ENCODE measurements around the gene MAP7D2. TPM values are rescaled to one million over a fixed set of nuclear protein-coding genes. Genes with fewer than 3 reads are reported as not detected.

The MAP7D2 gene
- total RNA-seq, 1 experiment from 2014 or later, result 0.15 TPM

- ChIA-PET CTCF (no interaction called here), POLR2A (no interaction called here), RAD21 (ENCODE audit: low non-redundant PET in 1 of 2, low total read pairs in 2 of 2, uncharacterized antibody in 2 of 2, unreplicated experiment in 2 of 2) (no interaction called here)
- no TSS peak for BruUV-seq (replicated peaks)
- H3K79me2 ChIP-seq (ENCODE audit: insufficient read depth, low read length), result peaks cover 20% of the 10 kb centered on the region
- H3K9me2 ChIP-seq (ENCODE audit: insufficient read depth), result no peaks in the 10 kb centered on the region
- intact Hi-C loops (cut with micrococcal nuclease), result no loop called here
- no peak overlapping the region for H3K4me2 ChIP-seq (ENCODE audit: low read length)
- no peaks in the 10 kb centered on the region for H3K27me3 ChIP-seq (ENCODE audit: insufficient read depth, low read length)
- H4K20me1 ChIP-seq (ENCODE audit: insufficient read depth), result peaks cover 1% of the 10 kb centered on the region; the same call in 1 of the 2 replicates
- ATAC-seq (no peak), DNase-seq (ENCODE audit: low read depth, low spot score) (no peak)
- H3K9ac ChIP-seq (ENCODE audit: low read length), result no peak overlapping the region
- peaks cover 5 to 14% of the 10 kb centered on the region in 2 experiments; a peak in 3 of 4 replicates for H3K4me1 ChIP-seq (ENCODE audit: control insufficient read depth in 1 of 2, insufficient read depth in 2 of 2, low read length in 2 of 2)
- H3K36me3 ChIP-seq (ENCODE audit: control insufficient read depth in 1 of 2, insufficient read depth in 2 of 2, low read length in 2 of 2), result peaks cover 0 to 7% of the 10 kb centered on the region in 2 experiments; a peak in 3 of 4 replicates
- H3K9me3 ChIP-seq (ENCODE audit: control insufficient read depth in 1 of 2, insufficient read depth in 1 of 2, low read depth in 1 of 2, low read length in 2 of 2), result no peaks in the 10 kb centered on the region
- no peak for TF ChIP-seq ZNF274 (IDR thresholded peaks at IDR 0.05; ENCODE audit: low read depth, low read length)
- TF ChIP-seq EZH2 (IDR thresholded peaks at IDR 0.05), result no peak
- TF ChIP-seq SP1 (IDR thresholded peaks at IDR 0.05; ENCODE audit: low read depth), result no peak
- TF ChIP-seq CBX3 (IDR thresholded peaks at IDR 0.05; ENCODE audit: low read depth), result no peak
- TF ChIP-seq EZH2phosphoT487 (IDR thresholded peaks at IDR 0.05; ENCODE audit: borderline replicate concordance), result no peak
- TF ChIP-seq CEBPB (IDR thresholded peaks at IDR 0.05; ENCODE audit: low read depth), result no peak
- TF ChIP-seq, protein P1, sequence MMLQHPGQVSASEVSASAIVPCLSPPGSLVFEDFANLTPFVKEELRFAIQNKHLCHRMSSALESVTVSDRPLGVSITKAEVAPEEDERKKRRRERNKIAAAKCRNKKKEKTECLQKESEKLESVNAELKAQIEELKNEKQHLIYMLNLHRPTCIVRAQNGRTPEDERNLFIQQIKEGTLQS (IDR thresholded peaks at IDR 0.05), result no peak
- no peak for TF ChIP-seq FOSL1 (IDR thresholded peaks at IDR 0.05; ENCODE audit: low read depth)
- TF ChIP-seq ELF1 (IDR thresholded peaks at IDR 0.05; ENCODE audit: borderline replicate concordance, low read depth), result no peak
- no peak for TF ChIP-seq YY1 (IDR thresholded peaks at IDR 0.05; ENCODE audit: extremely low read depth, insufficient replicate concordance, low read depth, low read length)
- TF ChIP-seq REST (IDR thresholded peaks at IDR 0.05; ENCODE audit: low read depth), result no peak
- TF ChIP-seq RAD21 (IDR thresholded peaks at IDR 0.05; ENCODE audit: low read depth), result no peak
- no peak for TF ChIP-seq SRF (IDR thresholded peaks at IDR 0.05; ENCODE audit: low read depth)
- no peak for TF ChIP-seq JUND (IDR thresholded peaks at IDR 0.05)
- TF ChIP-seq ZFX (IDR thresholded peaks at IDR 0.05), result no peak
- TF ChIP-seq SIN3A (IDR thresholded peaks at IDR 0.05; ENCODE audit: low read depth), result no peak
- no peak overlapping the region for H2AFZ ChIP-seq (ENCODE audit: low read depth, low read length, poor library complexity, severe bottlenecking)
- no peak overlapping the region for H3K27ac ChIP-seq (ENCODE audit: low read depth, low read length)
- H3K4me3 ChIP-seq (replicated peaks in 1 of 2; ENCODE audit: low read depth in 1 of 2, low read length in 2 of 2), result no peak overlapping the region
These were observed 27.8 kb upstream of the MAP7D2 start for GRCh38 chrX:20144491-20144890.

Measured in HCT116 (cell line).